GM10847 (cell line): ENCODE data around the gene DAB2IP.

Source experiments
- POLR2A ChIP-seq: IDR thresholded peaks from 2 replicates; pipeline ENCODE4 v1.6.1; 2011; ENCODE audit not compliant: insufficient read length; ENCODE audit errors: extremely low read depth

Gene DAB2IP

DNA sequence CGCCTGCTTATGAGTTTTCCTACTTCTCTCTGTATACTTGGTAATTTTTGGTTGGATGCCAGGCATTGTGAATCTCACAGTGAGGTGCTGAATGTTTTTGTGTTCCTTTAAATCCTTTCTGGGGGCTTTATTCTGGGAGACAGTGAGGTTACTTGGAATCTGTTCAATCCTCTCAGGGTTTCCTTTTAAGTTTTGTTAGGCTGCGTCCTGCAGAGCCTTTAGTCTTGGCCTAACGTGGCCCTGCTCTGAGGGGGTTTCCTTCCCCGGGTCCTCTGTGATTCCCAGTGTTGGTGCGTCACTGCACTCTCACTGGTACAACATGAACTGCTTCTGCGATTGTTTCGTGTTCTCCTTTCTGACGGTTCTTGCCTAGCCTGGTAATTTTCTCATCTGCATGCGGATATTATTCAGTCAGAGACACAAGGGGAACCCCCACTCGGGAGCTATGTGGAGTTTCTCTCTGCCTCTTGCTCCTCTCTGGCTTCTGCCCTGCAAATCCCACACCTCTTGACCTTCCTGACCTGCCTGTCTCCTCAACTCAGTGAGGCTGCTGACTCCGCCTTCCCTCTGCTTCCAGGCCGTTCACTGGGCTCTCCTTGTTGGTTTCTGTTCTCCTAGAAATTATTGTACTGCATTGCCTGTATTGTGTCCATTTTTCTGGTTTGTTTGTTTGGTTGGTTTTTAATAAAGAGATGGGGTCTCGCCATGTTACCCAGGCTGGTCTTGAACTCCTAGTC lies 128.1 kb downstream of the DAB2IP start:
- TF ChIP-seq POLR2A, result no peak

GRCh38 chr9:121780177-121781040 lies 129.0 kb downstream of the DAB2IP start:
- no peak for TF ChIP-seq POLR2A

GRCh38 chr9:121781145-121781548 lies 129.7 kb downstream of the DAB2IP start:
- TF ChIP-seq POLR2A, result no peak

DNA sequence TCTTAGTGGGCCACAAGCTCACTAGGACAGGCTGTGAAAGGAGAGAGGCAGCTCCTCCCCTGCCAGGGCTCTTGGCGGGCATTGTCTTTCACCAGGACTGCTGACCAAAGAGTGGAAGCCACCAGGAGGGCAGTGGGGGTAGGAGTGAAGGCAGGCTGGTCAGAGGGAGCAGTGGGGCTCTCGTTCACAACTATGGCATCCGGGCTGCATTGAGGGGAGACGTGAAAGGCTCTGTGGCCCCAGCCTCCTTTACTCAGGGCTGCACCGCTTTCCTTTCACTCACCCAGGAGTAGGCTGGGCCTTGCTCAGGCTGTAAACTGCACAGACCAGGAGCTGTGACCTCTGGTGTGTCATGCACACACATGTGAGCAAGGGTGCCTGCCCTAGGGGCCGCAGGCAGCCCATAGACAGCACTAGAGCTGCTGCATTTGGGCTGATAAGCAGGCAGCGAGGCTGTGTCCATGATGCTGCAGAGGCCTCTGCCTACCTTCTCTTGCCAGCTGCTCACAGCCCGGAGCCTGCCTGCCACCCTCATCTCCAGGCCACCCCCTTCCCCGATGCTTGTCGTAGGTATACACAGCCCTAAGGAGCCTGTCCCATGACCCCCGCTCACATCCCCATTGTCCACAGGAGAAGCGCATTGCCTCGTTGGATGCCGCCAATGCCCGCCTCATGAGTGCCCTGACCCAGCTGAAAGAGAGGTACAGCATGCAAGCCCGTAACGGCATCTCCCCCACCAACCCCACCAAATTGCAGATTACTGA lies 130.4 kb downstream of the DAB2IP start:
- TF ChIP-seq POLR2A, result no peak

DNA sequence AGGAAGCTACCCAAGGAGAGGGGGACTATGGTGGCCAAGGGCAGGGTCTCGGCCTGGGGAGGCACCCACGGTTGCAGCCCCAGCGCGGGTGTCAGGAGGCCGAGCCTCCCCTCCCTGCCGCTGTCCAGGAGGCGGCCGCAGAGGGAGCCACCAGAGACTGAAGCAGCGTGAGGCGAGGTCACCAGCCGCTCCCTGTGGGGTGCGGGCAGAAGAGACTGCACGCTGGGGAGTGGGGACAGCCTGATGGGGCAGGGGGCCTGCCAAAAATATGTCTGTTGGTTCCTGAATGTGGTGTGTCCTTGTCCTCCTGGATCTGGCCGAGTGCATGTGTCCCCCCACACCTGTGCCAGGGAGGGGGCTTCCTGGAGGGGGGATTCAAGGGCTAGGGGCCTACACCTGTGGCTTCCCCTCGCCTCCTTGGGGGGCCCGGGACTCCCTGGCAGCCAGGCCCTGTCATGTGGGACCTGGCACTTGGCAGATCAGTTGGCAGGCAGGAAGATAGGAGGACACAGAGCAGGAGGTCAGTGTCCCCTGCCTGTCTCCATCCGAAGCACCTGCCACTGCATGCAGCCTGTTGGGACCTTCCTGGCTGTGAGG lies 131.2 kb downstream of the DAB2IP start:
- no peak for TF ChIP-seq POLR2A

DNA sequence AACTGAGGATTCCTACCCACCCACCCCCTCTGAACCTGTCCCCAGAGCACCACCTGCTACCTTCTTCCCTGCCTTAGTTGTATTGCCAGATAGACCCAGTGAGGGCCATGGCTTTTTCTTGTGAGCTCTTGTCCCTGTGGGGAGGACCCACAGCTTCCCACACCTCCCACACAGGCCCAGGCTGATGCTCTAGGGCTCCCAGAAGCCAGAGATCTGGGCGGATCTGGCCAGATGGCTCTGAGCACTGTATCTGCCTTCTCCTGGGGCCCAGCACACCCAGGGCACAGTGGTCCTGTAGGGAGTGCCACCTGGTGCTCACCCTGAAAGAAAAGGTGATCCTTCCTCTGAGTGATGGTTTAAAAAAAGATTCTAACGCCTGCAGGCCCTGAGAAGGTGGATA lies 131.7 kb downstream of the DAB2IP start:
- no peak for TF ChIP-seq POLR2A

DNA sequence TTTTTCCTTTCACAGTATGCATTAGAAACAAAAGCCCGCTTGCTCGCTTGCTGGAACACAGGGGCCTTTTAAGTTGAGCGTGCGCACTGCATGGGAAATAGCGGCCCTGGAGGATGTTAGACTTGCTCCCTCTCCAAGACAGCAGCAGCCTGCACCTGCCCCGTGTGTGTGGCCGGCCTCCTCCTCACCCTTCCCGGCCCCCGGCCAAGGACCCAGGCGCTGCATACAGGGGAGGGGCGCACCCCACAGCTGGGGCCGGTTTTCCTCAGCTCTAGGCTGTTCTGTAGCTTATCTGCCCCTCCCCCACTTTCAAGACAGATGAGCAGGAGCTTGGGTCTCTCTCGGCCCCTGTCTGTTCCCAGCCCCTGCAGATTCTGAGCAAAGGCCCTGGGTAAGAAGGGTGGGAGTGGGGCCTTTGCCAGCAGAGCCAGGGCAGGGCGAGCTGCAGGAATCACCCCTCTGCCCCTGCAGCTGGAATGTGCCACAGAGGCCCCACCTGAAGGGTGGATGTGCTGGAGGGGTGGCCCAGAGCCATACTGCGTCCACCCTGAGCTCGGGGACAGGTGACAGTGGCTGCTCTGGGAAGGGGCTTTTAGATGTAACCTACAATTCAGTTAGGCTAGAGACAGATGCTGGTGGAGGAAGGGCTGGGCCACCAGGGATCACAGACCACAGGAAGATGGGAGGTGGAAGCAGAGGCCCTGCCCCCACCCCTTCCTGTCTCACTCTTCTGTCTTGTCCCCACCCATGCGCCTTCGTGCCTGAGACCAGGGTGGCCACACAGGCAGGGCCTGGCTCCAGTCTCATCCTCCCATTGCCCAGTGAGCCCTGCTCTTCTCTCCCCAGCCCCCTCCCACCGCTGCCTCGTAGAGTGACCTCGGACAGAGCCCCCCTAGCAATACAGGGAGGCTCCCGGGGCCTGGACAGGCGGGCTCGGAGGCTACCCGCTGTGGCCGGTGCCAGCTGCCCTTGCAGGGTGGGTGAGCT lies 132.4 kb downstream of the DAB2IP start:
- TF ChIP-seq POLR2A, result no peak

DNA sequence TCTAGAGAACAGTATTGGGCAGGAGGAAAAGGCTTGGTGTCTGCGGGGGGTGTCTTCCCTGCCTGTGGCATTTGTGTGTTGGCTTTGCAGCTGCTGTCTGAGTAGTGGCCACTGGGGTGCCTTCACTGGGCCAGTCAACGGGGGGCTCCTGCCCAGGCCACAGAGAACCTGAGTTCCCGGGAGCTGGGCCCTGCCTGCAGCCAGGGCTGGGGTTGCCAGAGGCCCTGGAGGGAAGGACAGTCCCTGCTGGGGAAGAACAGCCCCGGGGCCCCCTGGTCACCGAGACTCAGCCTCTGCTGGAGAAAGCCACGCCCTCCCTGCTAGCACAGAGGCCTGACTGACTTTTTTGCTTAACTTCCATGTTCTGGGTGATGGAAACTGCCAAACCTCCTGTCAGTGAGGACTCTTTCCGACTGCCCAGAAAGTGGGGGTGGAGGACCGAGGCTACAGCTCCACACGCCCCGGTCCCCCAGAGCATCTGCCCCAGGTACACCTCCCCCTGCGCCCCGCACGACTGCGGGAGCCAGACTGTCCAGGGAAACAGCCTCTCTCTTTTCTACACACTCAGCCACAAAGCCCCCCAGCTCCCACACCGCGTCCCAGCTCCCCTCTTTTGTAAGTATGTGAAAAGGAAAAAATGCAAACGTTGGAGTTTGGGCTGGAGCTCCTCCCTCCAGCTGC lies 133.4 kb downstream of the DAB2IP start:
- no peak for TF ChIP-seq POLR2A

GRCh38 chr9:121785673-121786542 lies 134.5 kb downstream of the DAB2IP start:
- TF ChIP-seq POLR2A, result no peak

DNA sequence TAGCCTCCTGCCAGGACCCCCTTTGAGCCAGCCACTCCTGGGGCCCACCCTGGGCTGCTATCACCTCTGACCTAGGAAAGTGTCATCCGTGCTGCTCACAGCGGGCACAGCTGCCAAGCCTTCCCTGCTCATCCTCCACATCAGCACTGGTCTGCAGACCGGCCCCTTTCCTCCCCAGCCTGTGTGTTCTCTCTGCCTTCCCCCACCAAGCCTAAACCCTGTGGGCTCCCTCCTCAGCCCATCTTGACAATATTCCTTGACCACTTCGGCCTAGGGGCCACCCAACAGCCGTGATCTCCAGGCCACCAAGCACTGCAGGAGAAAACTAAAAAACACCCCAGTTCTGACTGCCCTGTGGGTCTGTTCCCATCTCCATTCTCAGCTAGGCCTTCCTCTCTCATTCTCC lies 135.1 kb downstream of the DAB2IP start:
- no peak for TF ChIP-seq POLR2A

DNA sequence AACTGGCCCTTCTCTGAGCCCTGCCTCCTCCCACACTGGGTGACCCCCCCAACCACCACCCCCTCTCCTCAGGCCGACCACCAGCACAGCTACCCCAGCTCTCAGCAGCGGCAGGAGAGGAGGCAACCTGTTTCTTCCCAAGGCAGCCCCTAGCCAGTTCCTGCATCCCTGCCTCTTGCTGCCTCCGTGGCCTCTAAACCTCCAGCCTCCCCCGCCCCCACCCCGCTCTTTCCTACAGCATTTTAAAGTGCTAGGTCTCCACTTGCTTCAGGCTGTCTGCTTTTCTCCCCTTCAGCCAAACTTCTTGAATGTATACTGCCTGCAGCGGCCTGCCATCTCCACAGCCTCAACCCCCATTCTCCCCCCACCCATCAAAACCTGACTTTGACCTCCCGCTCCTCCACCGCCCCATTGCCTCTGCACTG lies 135.6 kb downstream of the DAB2IP start:
- no peak for TF ChIP-seq POLR2A

DNA sequence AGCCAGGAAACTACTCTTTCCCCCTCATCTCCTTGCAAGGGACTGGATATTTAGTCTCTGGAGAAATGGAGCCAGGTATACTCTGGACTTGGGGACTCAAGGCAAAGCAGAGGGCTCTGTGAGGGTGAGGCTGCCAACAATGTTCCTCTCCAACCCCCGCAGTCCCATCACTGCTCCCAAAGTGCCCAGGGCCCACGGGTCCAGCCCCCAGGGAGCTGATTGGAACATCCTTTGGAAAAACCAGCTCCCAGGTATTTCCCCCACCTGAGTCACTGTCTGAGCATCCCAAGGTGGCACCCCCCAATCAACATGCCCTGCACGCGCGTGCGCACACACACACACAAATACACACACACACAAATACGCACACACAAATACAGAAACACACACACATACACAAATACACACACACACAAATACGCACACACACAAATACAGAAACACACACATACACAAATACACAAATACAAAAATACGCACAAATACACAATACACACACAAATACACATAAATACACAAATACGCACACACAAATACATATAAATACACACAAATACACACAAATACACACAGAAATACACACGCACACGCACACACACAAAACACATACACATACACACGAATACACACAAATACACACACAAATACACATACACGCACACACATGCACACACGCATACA lies 137.4 kb downstream of the DAB2IP start:
- no peak for TF ChIP-seq POLR2A
